Measurements from ENCODE around the gene CAPN9.

GRCh38 chr1:230843503-230844309 is 96.5 kb downstream of the CAPN9 start:
- TF ChIP-seq CTCF (IDR thresholded peaks at IDR 0.05) (no peak), POLR2A (IDR thresholded peaks at IDR 0.05) (no peak)

Measured in prostate gland (tissue), 2 donors.